ENCODE data around the gene JPT1.
A peak's percentile ranks its signal among the peaks of the same experiment; 100 is the strongest.
"Not testable (repeated sequence)": the region's sequence is repeated elsewhere in the genome, so short reads cannot be mapped to it uniquely, and the experiment has no call there.

The JPT1 gene

DNA sequence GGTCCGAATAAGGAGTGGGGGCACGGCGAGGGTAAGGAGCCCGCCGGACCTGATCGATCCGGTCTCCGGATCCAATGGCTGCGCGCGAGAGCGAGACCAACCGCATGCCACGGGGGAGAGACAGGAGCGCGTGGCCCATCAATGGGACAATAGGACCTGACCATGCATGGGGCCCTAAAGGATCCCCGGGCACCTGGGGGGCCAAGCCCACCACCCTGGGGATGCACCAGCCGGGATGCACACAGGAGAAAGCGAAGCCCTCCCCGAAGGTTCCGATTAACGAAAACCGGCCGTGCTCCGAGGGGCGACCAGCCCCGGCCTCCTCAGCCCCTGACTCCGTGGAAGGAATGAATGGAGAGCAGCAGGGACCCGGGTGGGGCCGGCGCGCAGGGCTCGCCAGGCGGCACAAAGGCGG is 525 bp downstream of the JPT1 start:
- DNase-seq, result peak; percentile 26 to 47

DNA sequence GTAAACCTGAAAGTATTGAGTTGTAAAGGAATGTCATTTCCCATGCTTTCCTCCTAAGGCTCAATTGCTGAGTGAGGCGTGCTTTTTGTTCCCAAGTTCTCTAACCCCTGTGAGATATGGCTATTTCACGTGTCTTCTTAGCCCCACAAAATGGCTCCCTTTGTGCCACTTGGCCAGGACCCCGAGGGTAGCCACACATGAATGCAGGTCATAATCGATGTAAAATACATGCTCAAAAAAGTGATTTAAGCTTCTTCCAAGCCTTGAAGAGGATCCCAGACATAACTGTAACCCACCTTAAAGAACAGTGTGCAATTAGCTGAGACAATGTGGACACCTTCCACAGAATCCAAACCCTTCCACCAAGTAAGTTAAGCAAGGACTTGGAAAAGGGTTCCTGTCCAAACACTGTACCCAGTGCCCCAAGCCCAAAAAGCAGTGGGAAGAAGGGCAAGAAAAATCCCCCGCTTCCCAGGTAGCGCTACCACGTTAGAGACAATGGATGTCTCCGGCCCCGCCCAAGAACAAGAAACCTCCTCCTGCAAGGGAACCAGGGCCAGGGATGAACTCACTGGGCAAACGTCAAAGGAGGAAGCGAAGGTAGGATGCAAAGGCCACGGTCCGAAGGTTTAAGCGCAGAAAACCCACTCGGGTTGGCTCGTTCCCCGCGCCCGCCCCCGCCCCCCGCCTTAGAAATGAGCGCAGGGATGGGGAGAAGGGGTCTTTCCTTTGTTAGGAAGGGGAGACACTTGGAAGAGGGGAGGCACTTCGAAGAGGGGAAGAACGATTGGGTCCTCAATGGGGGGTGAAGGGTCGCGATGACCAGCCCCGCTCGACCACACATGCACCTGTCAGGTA is 1.2 kb downstream of the JPT1 start:
- DNase-seq, result peak; percentile 61 to 65

DNA sequence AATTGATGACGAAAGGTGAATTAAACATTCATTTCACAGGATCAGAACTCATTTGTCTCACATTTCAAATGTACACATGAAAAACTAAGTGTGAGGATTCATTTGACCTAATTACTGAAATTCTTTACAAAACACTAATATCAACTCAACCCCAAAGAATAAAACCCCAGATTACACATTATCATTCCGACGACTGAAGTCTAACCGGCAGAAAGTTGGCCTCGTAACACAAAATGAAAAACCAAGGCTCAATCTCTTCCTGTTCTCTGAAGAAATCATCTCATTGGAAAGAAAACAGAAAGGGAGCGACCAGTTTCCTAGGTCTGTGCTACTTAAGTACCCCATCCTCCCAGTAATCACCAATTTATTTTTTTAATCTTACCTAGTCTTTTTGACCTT is 1.8 kb downstream of the JPT1 start:
- no peak for DNase-seq

DNA sequence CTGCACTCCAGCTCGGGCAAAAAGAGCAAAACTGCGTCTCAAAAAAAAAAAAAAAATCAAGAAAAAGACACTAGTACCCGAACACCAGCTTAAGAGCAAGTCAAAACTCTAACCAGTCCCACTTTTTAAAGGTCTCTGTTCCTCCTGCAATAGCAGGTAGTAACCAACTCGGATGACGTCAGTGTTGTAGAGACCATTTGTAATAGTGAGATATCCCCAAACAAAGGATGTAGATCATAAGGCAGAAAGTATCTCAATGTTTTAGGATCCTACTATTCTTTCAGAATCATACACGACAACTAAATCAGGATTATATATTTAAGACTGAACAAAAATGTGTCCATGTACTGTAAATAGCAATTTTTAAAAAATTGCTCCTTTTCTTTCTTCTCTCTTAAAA is 2.4 kb downstream of the JPT1 start:
- DNase-seq, result peak in 1 of 2 experiments; percentile 25

DNA sequence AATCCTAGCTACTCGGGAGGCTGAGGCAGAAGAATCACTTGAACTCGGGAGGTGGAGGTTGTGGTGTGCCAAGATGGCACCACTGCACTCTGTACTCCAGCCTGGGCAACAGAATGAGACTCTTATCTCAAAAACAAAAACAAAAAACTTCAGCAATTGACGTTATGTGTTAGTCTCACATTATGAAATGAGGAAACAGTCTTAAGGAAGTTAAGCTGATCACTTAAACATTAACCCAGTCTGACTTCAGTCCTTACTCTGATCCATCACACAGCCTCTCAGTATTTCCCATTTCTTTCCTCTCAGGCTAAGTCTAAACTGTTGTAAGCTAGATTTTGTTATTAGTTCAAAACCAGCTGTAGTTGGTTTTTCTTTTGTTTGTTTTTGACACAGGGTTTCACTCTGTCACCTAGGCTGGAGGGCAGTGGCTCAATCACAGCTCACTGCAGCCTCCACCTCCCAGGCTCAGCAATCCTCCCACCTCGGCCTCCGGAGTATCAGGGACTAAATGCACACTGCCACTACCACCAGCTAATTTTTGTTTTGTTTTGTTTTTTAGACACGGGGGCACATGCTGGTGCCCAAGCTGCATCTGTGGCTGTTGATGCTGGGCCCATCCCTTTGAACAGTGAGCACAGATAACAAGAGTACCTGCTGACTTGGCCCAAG is 6.3 kb downstream of the JPT1 start:
- no peak for DNase-seq

DNA sequence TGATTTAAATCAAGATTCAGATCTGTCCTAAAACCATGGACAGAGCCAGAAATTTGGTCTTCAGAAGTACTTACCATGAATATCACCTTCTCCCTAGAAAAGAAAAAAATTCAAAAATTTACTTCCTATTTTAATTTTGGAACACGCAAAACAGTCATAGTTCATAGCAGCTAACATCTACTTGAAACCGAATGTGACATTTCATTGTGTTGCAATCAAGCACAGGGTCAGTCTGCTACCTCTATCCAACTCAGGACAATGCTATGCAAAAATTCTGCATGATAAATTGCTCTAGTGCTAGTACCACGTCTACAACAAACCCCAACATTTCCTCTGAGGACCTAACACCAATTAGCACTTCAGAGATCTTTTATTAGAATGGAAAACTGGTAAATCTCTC is 7.7 kb downstream of the JPT1 start:
- no peak for DNase-seq

DNA sequence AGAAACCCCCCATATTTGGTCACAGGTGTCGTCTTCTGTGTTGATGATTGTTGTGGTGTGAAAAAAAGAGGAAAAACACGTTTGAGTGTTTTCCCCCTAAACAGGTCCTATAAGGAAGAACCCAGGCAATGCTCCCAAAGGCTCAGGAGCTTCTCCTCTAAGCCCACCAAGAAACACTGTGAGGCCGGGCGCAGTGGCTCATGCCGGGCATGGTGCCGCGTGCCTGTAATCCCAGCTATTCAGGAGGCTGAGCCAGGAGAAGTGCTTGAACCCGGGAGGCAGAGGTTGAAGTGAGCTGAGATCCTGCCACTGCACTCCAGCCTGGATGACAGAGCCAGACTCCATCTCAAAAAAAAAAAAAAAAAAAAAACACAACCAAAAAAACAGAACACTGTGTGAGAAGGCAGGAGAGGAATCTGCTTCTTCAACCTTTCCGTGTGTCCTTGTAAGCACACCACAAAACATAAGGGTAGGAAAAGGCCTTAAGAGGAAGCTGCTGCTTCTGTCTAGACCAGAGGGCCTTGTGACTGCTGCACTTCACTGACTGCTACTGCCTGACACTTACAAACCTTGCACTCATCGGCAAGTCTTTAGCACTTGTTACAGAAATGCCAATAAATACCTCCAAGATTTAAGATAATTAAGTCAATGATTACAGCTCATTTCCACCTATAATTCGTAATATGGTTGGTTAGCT is 9.3 kb downstream of the JPT1 start:
- peak; percentile 22 to 39 for DNase-seq

DNA sequence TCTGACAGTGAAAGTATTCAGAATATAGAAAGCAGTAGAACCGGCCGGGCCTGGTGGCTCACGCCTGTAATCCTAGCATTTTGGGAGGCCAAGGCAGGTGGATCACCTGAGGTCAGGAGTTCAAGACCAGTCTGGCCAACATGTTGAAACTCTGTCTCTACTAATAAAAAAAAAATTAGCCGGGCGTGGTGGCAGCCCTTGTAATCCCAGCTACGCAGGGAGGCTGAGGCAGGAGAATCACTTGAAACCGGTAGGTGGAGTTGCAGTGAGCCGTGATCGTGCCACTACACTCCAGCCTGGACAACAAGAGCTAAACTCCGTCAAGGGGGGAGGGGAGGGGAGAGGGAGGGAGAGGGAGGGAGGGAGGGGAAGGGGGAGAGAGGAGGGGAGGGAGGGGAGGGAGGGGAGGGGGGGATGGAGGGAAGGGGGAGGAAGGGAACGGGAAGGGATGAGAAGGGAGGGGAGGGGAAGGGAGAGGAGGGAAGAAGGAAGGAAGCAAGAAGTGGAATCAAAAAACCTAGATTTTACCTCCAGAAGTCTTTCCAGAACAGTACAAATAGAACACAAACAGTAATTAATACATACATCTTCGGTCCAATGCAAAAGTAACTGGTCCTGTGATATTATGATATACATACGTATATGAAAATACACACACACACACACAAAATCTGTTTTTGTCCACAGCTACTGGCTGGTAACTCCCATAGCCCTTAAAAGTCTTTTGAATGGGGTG is 11.9 kb downstream of the JPT1 start:
- DNase-seq, result no peak

DNA sequence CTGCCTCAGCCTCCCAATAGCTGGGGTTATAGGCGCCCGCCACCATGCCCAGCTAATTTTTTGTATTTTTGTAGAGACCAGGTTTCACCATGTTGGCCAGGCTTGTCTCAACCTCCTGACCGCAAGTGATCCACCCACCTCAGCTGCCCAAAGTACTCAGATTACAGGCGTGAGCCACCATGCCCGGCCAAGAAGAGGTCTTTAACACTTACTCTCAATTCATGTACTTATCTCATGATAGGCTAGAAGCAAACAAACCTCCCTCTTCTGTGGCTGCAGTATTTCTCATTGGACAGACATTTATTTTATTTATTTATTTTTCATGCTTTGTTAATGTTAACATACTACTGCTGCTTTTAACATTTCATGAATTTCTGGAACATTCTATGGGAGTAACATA is 15.8 kb downstream of the JPT1 start:
- no peak for DNase-seq

DNA sequence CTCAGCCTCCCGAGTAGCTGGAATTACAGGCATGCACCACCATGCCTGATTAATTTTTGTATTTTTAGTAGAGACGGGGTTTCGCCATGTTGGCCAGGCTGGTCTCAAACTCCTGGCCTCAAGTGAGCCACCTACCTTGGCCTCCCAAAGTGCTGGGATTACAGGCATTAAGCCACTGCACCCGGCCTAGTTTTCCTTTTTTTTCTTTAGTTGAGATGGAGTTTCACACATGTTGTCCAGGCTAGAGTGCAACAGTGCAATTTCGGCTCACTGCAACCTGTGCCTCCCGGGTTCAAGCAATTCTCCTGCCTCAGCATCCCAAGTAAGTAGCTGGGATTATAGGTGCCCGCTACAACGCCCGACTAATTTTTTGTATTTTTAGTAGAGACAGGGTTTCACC is 16.6 kb downstream of the JPT1 start:
- not testable (repeated sequence) for DNase-seq

DNA sequence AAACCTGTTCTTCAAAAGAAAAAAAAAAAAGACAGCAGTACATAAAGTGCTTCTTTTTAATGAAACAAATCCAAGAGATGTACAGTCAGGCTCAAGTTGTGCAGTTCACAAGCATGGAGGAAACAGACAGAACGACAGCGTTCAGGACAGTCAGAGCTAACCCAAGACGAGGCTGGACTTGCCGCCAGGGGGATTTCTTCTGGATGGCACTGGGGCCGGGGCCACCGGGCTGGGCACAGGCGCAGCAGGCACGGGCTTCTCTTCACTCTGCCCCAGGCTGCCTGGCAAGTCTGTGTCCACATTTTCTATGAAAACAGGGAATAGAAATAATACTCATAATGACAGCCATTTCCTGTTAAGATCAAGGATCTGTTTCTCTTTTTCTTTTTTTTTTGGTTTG is 18.4 kb downstream of the JPT1 start:
- DNase-seq, result no peak

DNA sequence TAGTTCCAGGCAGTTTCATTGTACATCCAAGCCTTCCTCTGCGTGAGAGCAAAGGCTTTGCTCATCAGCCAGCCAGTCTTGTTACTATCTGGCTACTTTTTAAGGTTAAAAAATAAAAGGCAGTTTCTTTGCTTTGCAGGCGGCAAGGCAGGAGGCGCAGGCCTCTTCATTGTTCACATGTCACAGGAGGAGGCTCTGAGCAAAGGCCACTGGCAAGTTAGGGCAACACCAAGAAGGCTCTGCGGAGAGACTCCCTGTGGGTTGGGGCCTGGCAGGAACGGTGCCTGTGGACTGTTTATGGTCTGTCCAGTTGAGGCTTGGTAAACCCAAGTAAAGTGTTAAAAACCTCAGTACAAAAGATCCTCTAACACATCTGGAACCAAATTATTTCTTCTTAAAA is 18.9 kb downstream of the JPT1 start:
- DNase-seq, result no peak

DNA sequence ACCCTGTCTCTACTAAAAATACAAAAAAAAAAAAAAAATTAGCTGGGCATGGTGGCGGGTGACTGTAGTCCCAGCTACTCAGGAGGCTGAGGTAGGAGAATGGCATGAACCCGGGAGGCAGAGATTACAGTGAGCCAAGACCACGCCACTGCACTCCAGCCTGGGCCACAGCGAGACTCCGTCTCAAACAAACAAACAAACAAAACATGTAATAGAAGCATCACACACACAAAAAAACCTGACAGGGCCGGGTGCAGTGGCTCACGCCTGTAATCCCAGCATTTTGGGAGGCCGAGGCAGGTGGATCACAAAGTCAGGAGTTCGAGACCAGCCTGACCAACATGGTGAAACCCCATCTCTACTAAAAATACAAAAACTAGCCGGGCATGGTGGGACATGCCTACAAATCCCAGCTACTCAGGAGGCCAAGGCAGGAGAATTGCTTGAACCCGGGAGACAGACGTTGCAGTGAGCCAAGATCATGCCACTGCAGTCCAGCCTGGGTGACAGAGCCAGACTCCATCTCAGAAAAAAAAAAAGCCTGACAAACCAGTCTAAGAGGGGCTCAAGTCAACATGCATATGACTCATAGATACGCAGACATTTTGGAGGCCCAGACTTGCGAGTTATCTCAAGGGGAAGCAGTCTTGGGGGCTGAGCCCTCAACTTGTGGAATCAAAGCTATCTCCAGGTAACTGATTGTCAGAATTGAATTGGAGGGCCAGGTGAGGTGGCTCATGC is 20.5 kb downstream of the JPT1 start:
- not testable (repeated sequence) for DNase-seq

DNA sequence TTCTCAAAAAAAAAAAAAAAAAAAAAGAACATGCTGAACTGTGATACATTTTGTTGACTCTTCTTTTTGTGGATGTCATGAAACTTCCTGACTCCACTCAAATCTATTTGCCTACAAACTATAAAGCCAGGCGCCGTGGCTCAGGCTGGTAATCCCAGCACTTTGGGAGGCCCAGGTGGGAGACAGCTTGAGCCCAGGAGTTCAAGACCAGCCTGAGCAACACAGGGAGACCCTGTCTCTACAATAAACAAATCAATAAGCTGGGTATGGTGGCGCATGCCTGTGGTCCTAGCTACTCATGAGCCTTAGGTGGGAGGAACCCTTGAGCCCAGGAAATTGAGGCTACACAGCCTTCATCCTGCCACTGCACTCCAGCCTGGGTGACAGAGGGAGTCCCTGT is 21.3 kb downstream of the JPT1 start:
- no peak for DNase-seq

DNA sequence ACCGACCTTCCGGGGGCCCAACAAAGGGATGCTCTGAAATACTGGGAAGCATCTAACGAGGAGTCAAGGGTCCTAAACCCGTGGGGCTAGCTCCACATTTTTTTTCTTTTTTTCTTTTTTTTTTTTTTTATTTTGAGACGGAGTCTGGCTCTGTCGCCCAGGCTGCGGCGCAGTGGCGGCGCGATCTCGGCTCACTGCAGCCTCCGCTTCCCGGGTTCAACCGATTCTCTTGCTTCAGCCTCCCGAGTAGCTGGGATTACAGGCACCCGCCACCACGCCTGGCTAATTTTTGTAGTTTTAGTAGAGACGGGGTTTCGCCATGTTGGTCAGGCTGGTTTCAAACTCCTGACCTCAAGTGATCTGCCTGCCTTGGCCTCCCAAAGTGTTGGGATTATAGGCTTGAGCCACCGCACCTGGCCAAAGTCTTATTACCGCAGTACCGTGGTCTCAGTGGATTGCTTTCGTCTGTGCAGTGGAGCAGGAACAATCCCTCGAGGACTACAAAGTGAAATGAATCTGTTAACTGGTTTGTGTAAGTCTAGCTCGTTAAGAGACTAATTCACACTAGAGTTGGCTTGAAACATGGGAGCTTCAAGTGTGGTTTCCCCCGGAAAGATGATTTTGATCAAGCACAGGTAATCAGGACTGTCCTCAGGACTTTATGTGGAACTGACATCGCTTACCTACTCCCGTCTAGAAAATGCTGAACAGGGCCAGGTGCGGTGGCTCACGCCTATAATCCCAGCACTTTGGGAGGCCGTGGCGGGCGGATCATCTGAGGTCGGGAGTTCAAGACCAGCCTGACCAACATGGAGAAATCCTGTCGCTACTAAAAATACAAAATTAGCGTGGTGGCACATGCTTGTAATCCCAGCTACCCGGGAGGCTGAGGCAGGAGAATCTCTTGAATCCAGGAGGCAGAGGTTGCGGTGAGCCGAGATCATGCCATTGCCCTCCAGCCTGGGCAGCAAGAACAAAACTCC is 22.0 kb downstream of the JPT1 start:
- DNase-seq, result not testable (repeated sequence)

DNA sequence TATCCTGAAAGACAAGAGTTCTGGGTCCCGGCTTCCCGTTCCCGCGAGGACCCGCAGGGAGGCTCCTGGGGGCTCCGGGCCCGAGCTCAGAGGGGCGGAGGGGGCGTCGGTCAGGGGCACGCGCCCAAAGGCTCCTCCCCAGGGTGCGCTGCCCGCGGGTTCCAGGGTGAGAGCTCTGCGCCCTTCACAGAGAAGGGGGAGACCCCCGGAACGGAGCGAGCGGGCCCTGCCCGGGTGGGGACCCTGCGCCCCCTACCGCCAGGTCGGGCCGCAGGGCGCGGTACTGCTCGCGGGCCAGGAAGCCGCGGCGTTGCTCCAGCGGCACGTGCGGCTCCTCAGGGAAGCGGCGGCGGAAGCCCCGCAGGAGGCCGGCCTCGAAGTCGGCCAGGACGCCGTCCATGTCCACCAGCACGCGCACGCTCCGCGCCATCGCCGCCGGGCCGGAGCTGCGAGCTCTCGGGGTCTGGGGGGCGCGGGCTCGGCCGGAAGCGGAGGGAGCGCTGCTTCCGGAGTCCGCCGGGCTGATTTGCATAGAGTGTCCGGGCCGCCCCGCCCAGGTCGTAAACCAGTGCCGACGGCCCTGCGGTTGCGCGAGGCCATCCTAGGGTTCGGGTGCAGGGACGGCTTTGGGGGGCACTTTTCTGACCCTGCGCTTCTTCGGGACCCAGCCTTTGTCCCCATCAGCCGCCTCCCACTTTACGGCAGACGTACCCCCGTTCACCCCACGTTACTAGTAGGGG is 22.9 kb downstream of the JPT1 start, which contains the start of gene NT5C:
Gene NT5C (minus strand): TSS at position 465 of the 740 bp plus-strand sequence. CDS start 35 bp downstream, at position 430.
- peak; percentile 81 to 84 for DNase-seq

DNA sequence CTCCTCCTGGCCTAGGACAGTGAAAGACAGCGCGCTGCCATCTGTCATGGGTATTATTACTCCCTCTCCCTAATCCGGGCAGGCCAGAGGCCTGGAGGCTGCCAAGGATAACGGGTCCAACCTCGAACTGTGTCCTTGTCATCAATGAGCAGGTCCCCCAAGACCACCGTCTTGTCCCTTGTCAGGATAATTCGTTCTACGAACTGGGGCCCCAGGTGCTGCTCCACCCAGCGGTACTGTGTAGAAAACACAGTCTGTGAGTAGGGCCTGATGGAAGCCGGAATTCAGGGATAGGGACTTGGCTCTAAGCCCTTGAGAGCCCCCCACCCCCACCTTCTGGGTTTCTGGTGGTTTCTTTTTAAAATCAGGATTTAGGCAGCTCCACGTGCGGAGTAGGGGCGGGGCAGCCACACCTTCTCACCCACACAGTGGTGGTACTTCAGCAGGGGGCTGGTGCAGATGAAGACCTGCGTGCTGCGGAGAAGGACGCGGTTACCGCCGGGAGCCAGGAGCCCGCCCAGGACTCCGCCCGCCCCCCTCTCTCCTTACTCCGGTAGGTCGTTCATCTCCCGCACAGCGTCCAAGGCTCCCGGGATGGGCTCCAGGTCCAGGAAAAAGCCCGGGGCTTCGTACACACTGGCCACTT is 23.6 kb downstream of the JPT1 start:
- peak; percentile 76 to 87 for DNase-seq

DNA sequence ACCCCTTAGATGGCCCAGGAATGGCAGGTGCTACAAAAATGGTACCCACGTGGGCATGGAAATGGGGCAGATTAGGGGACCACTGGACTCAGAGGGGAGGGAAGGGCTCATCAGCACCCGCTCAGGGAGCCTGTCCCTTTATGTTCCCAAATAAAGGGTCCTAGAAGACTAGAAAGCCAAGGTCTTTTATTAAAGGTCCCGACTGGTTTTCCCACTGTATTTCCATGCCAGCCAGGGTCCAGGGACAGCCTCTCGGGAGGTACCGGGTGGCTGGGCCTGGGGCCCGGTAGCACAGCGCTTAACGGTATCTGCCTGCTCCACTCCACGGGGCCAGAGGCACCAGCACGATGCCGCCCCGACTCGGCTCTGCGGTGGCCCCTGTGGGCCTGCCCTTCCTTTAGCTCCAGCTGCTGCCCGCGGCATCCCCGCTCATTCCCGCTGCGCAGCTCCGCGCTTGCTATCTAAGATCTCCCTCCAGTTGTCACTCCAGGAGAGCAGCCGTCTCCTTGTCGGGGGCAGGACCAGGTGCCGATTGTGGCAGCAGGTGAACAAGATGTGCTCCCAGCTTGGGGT is 24.2 kb downstream of the JPT1 start:
- DNase-seq, result no peak

DNA sequence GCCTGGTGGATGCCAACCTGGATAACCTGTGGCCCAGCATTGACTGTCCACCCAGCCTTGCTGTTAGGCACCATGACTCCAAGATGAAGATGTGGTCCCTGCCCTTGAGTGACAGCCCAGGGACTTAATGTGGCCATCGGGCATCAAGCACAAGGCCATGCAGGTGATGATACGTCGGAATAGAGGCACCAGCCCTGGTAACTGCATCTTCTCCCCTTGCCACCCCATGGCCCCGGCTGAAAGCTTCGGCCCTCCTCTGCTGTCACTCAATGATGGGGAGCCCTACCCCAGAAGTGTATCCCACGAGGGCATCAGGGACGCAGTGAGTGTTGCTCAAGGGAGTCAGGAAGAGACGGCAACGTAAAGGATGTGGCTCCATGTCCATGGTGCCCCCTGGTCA is 24.7 kb downstream of the JPT1 start:
- no peak for DNase-seq

Measured in Kasumi-1 (cell line).